ENCODE data around the gene CTNNA3.
A peak's percentile ranks its signal among the peaks of the same experiment; 100 is the strongest.

GRCh38 chr10:67306588-67307205 is 389.3 kb downstream of the CTNNA3 start:
- TF ChIP-seq, protein P1, sequence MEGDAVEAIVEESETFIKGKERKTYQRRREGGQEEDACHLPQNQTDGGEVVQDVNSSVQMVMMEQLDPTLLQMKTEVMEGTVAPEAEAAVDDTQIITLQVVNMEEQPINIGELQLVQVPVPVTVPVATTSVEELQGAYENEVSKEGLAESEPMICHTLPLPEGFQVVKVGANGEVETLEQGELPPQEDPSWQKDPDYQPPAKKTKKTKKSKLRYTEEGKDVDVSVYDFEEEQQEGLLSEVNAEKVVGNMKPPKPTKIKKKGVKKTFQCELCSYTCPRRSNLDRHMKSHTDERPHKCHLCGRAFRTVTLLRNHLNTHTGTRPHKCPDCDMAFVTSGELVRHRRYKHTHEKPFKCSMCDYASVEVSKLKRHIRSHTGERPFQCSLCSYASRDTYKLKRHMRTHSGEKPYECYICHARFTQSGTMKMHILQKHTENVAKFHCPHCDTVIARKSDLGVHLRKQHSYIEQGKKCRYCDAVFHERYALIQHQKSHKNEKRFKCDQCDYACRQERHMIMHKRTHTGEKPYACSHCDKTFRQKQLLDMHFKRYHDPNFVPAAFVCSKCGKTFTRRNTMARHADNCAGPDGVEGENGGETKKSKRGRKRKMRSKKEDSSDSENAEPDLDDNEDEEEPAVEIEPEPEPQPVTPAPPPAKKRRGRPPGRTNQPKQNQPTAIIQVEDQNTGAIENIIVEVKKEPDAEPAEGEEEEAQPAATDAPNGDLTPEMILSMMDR (IDR thresholded peaks at IDR 0.05), result peak in 2 of 3 experiments; percentile 22 to 49
- no peak for TF ChIP-seq POLR2A (IDR thresholded peaks at IDR 0.05)

Measured in testis (tissue), 2 donors.